Daoy (cell line): ENCODE measurements around the gene RANBP17. TPM values are rescaled to one million over a fixed set of nuclear protein-coding genes. Genes with fewer than 3 reads are reported as not detected.
"Not testable (repeated sequence)": the region's sequence is repeated elsewhere in the genome, so short reads cannot be mapped to it uniquely, and the experiment has no call there.

Experiments used
- DNase-seq: peaks from one replicate; pipeline ENCODE4 v3.0.0-alpha.2; 2015; ENCODE audit warnings: low read depth
- total RNA-seq: library from RNA; depleted of rRNA; stranded (reverse); fragments of >200 nt; shearing (Covaris generic); gene quantifications from 2 replicates; pipeline ENCODE4 v1.2.3, GENCODE V29; 2014; rRNA removed

Gene RANBP17
- 0.09 and 0.34 TPM in 2 replicates for total RNA-seq

- DNase-seq, result peak; percentile 25
Measured at GRCh38 chr5:170861917-170862766, at the start of gene RANBP17. Gene RANBP17, plus strand, starts transcription at chr5:170862018.

GRCh38 chr5:170813231-170813630, 48.6 kb upstream of the RANBP17 start:
- no peak for DNase-seq

GRCh38 chr5:170817195-170817594, 44.6 kb upstream of the RANBP17 start:
- DNase-seq, result no peak

- DNase-seq, result no peak
Measured at GRCh38 chr5:170818232-170818631, 43.6 kb upstream of the RANBP17 start.

- no peak for DNase-seq
Measured at GRCh38 chr5:170819824-170820223, 42.0 kb upstream of the RANBP17 start.

- DNase-seq, result no peak
Measured at GRCh38 chr5:170821257-170821800, 40.5 kb upstream of the RANBP17 start.

GRCh38 chr5:170826117-170826516, 35.7 kb upstream of the RANBP17 start:
- DNase-seq, result no peak

GRCh38 chr5:170832241-170832640, 29.6 kb upstream of the RANBP17 start:
- peak; percentile 16 for DNase-seq

- not testable (repeated sequence) for DNase-seq
Measured at GRCh38 chr5:170833981-170834380, 27.8 kb upstream of the RANBP17 start.

- DNase-seq, result no peak
Measured at GRCh38 chr5:170836226-170836625, 25.6 kb upstream of the RANBP17 start.

GRCh38 chr5:170843870-170844269, 17.9 kb upstream of the RANBP17 start:
- no peak for DNase-seq

GRCh38 chr5:170844651-170845050, 17.2 kb upstream of the RANBP17 start:
- no peak for DNase-seq

GRCh38 chr5:170846416-170846815, 15.4 kb upstream of the RANBP17 start:
- DNase-seq, result no peak

- DNase-seq, result no peak
Measured at GRCh38 chr5:170846846-170847245, 15.0 kb upstream of the RANBP17 start.

- DNase-seq, result no peak
Measured at GRCh38 chr5:170848033-170848432, 13.8 kb upstream of the RANBP17 start.

- no peak for DNase-seq
Measured at GRCh38 chr5:170849374-170849773, 12.4 kb upstream of the RANBP17 start.

- DNase-seq, result no peak
Measured at GRCh38 chr5:170854566-170854965, 7.3 kb upstream of the RANBP17 start.

- DNase-seq, result no peak
Measured at GRCh38 chr5:170857066-170857465, 4.8 kb upstream of the RANBP17 start.

GRCh38 chr5:170860415-170860814, 1.4 kb upstream of the RANBP17 start:
- DNase-seq, result no peak

GRCh38 chr5:170860818-170861666, 776 bp upstream of the RANBP17 start:
- no peak for DNase-seq

- no peak for DNase-seq
Measured at GRCh38 chr5:170861667-170861916, 226 bp upstream of the RANBP17 start.

GRCh38 chr5:170863646-170864045, 1.8 kb downstream of the RANBP17 start:
- no peak for DNase-seq

GRCh38 chr5:170865622-170866021, 3.8 kb downstream of the RANBP17 start:
- no peak for DNase-seq
